ENCODE data around the gene PLXNA4. TPM values are rescaled to one million over a fixed set of nuclear protein-coding genes. Genes with fewer than 3 reads are reported as not detected.

The PLXNA4 gene
- total RNA-seq, 1 donor from 2014 or later: 3.3 TPM

- Histone ChIP-seq H3K4me1 (ENCODE audit: insufficient read depth, low read length) (no peaks in the 10 kb centered on the region), H3K4me2 (ENCODE audit: low read length) (no peak overlapping the region), H3K4me3 (ENCODE audit: insufficient read depth, low read depth, low read length) (no peak overlapping the region), H3K27ac (ENCODE audit: low read depth, low read length) (no peak overlapping the region), H3K9ac (ENCODE audit: low read length) (no peak overlapping the region), H3K27me3 (ENCODE audit: insufficient read depth, low read length) (no peaks in the 10 kb centered on the region), H4K20me1 (ENCODE audit: insufficient read depth, low read length) (no peaks in the 10 kb centered on the region), H3K79me2 (ENCODE audit: insufficient read depth, low read length) (no peaks in the 10 kb centered on the region), H2AFZ (ENCODE audit: low read depth, low read length) (no peak overlapping the region), H3K36me3 (ENCODE audit: insufficient read depth, low read length) (no peaks in the 10 kb centered on the region), H3K9me3 (ENCODE audit: insufficient read depth, low read depth, low read length) (no peaks in the 10 kb centered on the region)
- Mint-ChIP-seq H3K4me1 (ENCODE audit: low read depth, unreplicated experiment) (no peaks in the 10 kb centered on the region), H3K4me3 (ENCODE audit: unreplicated experiment) (no peak overlapping the region), H3K36me3 (ENCODE audit: low read depth, unreplicated experiment) (peaks cover 5% of the 10 kb centered on the region), H3K27ac (ENCODE audit: unreplicated experiment) (no peak overlapping the region), H3K27me3 (ENCODE audit: low read depth, unreplicated experiment) (peaks cover 22% of the 10 kb centered on the region), H3K9me3 (ENCODE audit: unreplicated experiment) (peaks cover 2% of the 10 kb centered on the region)
- no peak for DNase-seq (ENCODE audit: low read depth)
- FAIRE-seq: no peak
- TF ChIP-seq EZH2 (IDR thresholded peaks at IDR 0.05; ENCODE audit: insufficient read depth, low read length): no peak
- TF ChIP-seq, protein P1, sequence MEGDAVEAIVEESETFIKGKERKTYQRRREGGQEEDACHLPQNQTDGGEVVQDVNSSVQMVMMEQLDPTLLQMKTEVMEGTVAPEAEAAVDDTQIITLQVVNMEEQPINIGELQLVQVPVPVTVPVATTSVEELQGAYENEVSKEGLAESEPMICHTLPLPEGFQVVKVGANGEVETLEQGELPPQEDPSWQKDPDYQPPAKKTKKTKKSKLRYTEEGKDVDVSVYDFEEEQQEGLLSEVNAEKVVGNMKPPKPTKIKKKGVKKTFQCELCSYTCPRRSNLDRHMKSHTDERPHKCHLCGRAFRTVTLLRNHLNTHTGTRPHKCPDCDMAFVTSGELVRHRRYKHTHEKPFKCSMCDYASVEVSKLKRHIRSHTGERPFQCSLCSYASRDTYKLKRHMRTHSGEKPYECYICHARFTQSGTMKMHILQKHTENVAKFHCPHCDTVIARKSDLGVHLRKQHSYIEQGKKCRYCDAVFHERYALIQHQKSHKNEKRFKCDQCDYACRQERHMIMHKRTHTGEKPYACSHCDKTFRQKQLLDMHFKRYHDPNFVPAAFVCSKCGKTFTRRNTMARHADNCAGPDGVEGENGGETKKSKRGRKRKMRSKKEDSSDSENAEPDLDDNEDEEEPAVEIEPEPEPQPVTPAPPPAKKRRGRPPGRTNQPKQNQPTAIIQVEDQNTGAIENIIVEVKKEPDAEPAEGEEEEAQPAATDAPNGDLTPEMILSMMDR (IDR thresholded peaks at IDR 0.05; ENCODE audit: insufficient read depth, low read depth, low read length): no peak
Observed at GRCh38 chr7:132193898-132194297, 382.4 kb downstream of the PLXNA4 start.

DNA sequence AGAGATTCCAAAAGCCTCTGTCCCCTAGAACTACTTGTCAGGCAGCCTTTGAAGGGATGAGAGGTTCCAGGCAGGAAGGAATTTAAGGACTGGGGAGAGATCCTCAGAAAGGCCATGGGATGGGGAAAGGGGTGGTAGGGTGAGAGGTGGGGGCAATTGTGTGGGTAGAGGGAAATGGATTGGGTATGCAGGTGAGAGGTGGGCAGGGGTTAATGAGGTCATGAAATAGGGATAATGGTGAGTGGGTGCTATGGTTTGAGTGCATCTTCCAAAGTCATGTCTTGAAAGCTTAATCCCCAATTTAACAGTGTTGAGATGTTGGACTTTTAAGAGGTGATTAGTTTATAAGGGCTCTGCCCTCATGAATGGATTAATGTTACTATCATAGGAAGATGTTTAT is 383.5 kb downstream of the PLXNA4 start:
- FAIRE-seq (no peak), DNase-seq (ENCODE audit: low read depth) (no peak)
- peaks cover 5% of the 10 kb centered on the region for H3K36me3 Mint-ChIP-seq (ENCODE audit: low read depth, unreplicated experiment)
- peaks cover 30% of the 10 kb centered on the region for H3K27me3 Mint-ChIP-seq (ENCODE audit: low read depth, unreplicated experiment)
- H3K9me3 ChIP-seq (ENCODE audit: insufficient read depth, low read depth, low read length): no peaks in the 10 kb centered on the region
- no peak overlapping the region for H3K4me3 Mint-ChIP-seq (ENCODE audit: unreplicated experiment)
- TF ChIP-seq EZH2 (IDR thresholded peaks at IDR 0.05; ENCODE audit: insufficient read depth, low read length): no peak
- TF ChIP-seq, protein P1 (IDR thresholded peaks at IDR 0.05; ENCODE audit: insufficient read depth, low read depth, low read length): no peak
- no peaks in the 10 kb centered on the region for H3K4me1 ChIP-seq (ENCODE audit: insufficient read depth, low read length)
- no peak overlapping the region for H3K27ac Mint-ChIP-seq (ENCODE audit: unreplicated experiment)
- no peak overlapping the region for H2AFZ ChIP-seq (ENCODE audit: low read depth, low read length)
- no peak overlapping the region for H3K9ac ChIP-seq (ENCODE audit: low read length)
- no peaks in the 10 kb centered on the region for H4K20me1 ChIP-seq (ENCODE audit: insufficient read depth, low read length)
- H3K4me2 ChIP-seq (ENCODE audit: low read length): no peak overlapping the region
- H3K36me3 ChIP-seq (ENCODE audit: insufficient read depth, low read length): no peaks in the 10 kb centered on the region
- H3K27ac ChIP-seq (ENCODE audit: low read depth, low read length): no peak overlapping the region
- H3K79me2 ChIP-seq (ENCODE audit: insufficient read depth, low read length): no peaks in the 10 kb centered on the region
- H3K4me3 ChIP-seq (ENCODE audit: insufficient read depth, low read depth, low read length): no peak overlapping the region
- H3K9me3 Mint-ChIP-seq (ENCODE audit: unreplicated experiment): peaks cover 5% of the 10 kb centered on the region
- no peaks in the 10 kb centered on the region for H3K4me1 Mint-ChIP-seq (ENCODE audit: low read depth, unreplicated experiment)
- no peaks in the 10 kb centered on the region for H3K27me3 ChIP-seq (ENCODE audit: insufficient read depth, low read length)

- Histone ChIP-seq H3K9me3 (ENCODE audit: insufficient read depth, low read depth, low read length) (peaks cover 5% of the 10 kb centered on the region), H3K36me3 (ENCODE audit: insufficient read depth, low read length) (no peaks in the 10 kb centered on the region), H3K4me1 (ENCODE audit: insufficient read depth, low read length) (no peaks in the 10 kb centered on the region), H3K4me3 (ENCODE audit: insufficient read depth, low read depth, low read length) (no peak overlapping the region), H3K27ac (ENCODE audit: low read depth, low read length) (no peak overlapping the region), H2AFZ (ENCODE audit: low read depth, low read length) (no peak overlapping the region), H3K27me3 (ENCODE audit: insufficient read depth, low read length) (no peaks in the 10 kb centered on the region), H3K79me2 (ENCODE audit: insufficient read depth, low read length) (no peaks in the 10 kb centered on the region), H4K20me1 (ENCODE audit: insufficient read depth, low read length) (no peaks in the 10 kb centered on the region), H3K9ac (ENCODE audit: low read length) (no peak overlapping the region), H3K4me2 (ENCODE audit: low read length) (no peak overlapping the region)
- H3K27me3 Mint-ChIP-seq (ENCODE audit: low read depth, unreplicated experiment): peaks cover 32% of the 10 kb centered on the region
- no peak for TF ChIP-seq EZH2 (IDR thresholded peaks at IDR 0.05; ENCODE audit: insufficient read depth, low read length)
- TF ChIP-seq, protein P1 (IDR thresholded peaks at IDR 0.05; ENCODE audit: insufficient read depth, low read depth, low read length): no peak
- H3K4me1 Mint-ChIP-seq (ENCODE audit: low read depth, unreplicated experiment): no peaks in the 10 kb centered on the region
- no peak overlapping the region for H3K27ac Mint-ChIP-seq (ENCODE audit: unreplicated experiment)
- peaks cover 5% of the 10 kb centered on the region for H3K36me3 Mint-ChIP-seq (ENCODE audit: low read depth, unreplicated experiment)
- H3K4me3 Mint-ChIP-seq (ENCODE audit: unreplicated experiment): no peak overlapping the region
- peak; percentile 14 for DNase-seq (ENCODE audit: low read depth)
- FAIRE-seq: no peak
- peaks cover 15% of the 10 kb centered on the region for H3K9me3 Mint-ChIP-seq (ENCODE audit: unreplicated experiment)
Observed at GRCh38 chr7:132191418-132191817, 384.9 kb downstream of the PLXNA4 start.

Data from astrocyte (in vitro differentiated cells and primary cell).